Lower lobe of right lung (tissue), 2 donors: ENCODE results near the gene CASS4. TPM values are rescaled to one million over a fixed set of nuclear protein-coding genes. Genes with fewer than 3 reads are reported as not detected.

Source experiments
- ATAC-seq, 2 donors: fragments of 200-7000 bp; cut with Tn5 transposase; one replicate each; pipeline ENCODE4 v1.9.1; 2020 to 2022; ENCODE audit warnings: mild to moderate bottlenecking in 2 of 2, moderate library complexity in 2 of 2
- DNase-seq: peaks from one replicate; pipeline ENCODE4 v3.0.0-alpha.2; 2020
- H3K27ac ChIP-seq: fragments of 200-600 bp; one replicate; pipeline ENCODE4 v1.8.0; 2022
- H3K27me3 ChIP-seq: fragments of 200-600 bp; one replicate; pipeline ENCODE4 v1.8.0; 2022; ENCODE audit warnings: low read depth
- H3K36me3 ChIP-seq: fragments of 200-600 bp; one replicate; pipeline ENCODE4 v1.8.0; 2022; ENCODE audit warnings: mild to moderate bottlenecking
- H3K4me1 ChIP-seq: fragments of 200-600 bp; one replicate; pipeline ENCODE4 v1.8.0; 2022
- H3K4me3 ChIP-seq: fragments of 200-600 bp; one replicate; pipeline ENCODE4 v1.8.0; 2022; ENCODE audit warnings: mild to moderate bottlenecking
- H3K9me3 ChIP-seq: fragments of 200-600 bp; one replicate; pipeline ENCODE4 v1.8.0; 2022
- CTCF ChIP-seq: fragments of 200-600 bp; IDR thresholded peaks from one replicate; pipeline ENCODE4 v1.8.0; 2022; ENCODE audit warnings: antibody characterized with exemption, mild to moderate bottlenecking
- intact Hi-C: fragments of 100-400 bp; cut with DNase I; formaldehyde crosslinking; loops from one replicate; pipeline ENCODE4 v1.11.0; 2022
- long read RNA-seq: library from polyadenylated mRNA; unstranded; transcript quantifications from one replicate; pipeline ENCODE4 v2.0.0, GENCODE V29; 2021
- total RNA-seq: library from RNA; stranded (reverse); fragmentation: NEBNext Ultra II Directional; extraction: Animal tissue kit (Norgen Biotek cat#: 25700); gene quantifications from one replicate; pipeline ENCODE4 v1.2.1, GENCODE V29; 2021
- donor health status: DM: no; HTN: yes; CAD: no; lungs with severe emphysema.

Gene CASS4
- 23.9 TPM for total RNA-seq
- long read RNA-seq, partial matches to known transcripts, result 6 of 11 reads
- long read RNA-seq, other reads (novel, unspliced or antisense), result 4 of 11 reads

GRCh38 chr20:56411759-56412472 is at the start of gene CASS4:
TSS of gene CASS4 (plus strand) at chr20:56412260. CDS start at chr20:56412459, 199 bp downstream.
- Histone ChIP-seq H3K27ac (peak within 1 kb of the TSS; percentile 85), H3K27me3 (no peaks in the 10 kb centered on the region), H3K4me1 (peaks cover 31% of the 10 kb centered on the region), H3K4me3 (peak within 1 kb of the TSS; percentile 51), H3K9me3 (no peaks in the 10 kb centered on the region), H3K36me3 (peaks cover 16% of the 10 kb centered on the region)
- intact Hi-C loops, result no loop called here
- peak; percentile 83 to 89 for ATAC-seq
- DNase-seq, result no peak
- no peak for TF ChIP-seq CTCF

- Histone ChIP-seq H3K36me3 (peaks cover 43% of the 10 kb centered on the region), H3K4me1 (peaks cover 14% of the 10 kb centered on the region), H3K27ac (no peak overlapping the region), H3K9me3 (no peaks in the 10 kb centered on the region), H3K4me3 (no peak overlapping the region), H3K27me3 (no peaks in the 10 kb centered on the region)
- intact Hi-C loops, result no loop called here
- ATAC-seq (no peak), DNase-seq (no peak)
- no peak for TF ChIP-seq CTCF
Measured at GRCh38 chr20:56362833-56363413, 49.1 kb upstream of the CASS4 start.

GRCh38 chr20:56363491-56363890 is 48.6 kb upstream of the CASS4 start:
- no peak for DNase-seq
- no peak for ATAC-seq
- intact Hi-C loops, result no loop called here
- Histone ChIP-seq H3K4me1 (peaks cover 14% of the 10 kb centered on the region), H3K9me3 (no peaks in the 10 kb centered on the region), H3K36me3 (peaks cover 48% of the 10 kb centered on the region), H3K27me3 (no peaks in the 10 kb centered on the region), H3K27ac (no peak overlapping the region), H3K4me3 (no peak overlapping the region)
- no peak for TF ChIP-seq CTCF

- intact Hi-C loops, result no loop called here
- peaks cover 54% of the 10 kb centered on the region for H3K36me3 ChIP-seq
Measured at GRCh38 chr20:56368351-56369134, 43.5 kb upstream of the CASS4 start.

More at GRCh38 chr20:56368351-56369134, 43.5 kb upstream of the CASS4 start:
- Histone ChIP-seq H3K27me3 (no peaks in the 10 kb centered on the region), H3K4me1 (no peaks in the 10 kb centered on the region), H3K9me3 (no peaks in the 10 kb centered on the region), H3K4me3 (no peak overlapping the region), H3K27ac (no peak overlapping the region)
- TF ChIP-seq CTCF, result no peak
- ATAC-seq (no peak), DNase-seq (no peak)
